K562 (cell line): ENCODE measurements around the gene FAM89B. TPM values are rescaled to one million over a fixed set of nuclear protein-coding genes. Genes with fewer than 3 reads are reported as not detected.

Experiments used
- ARID1B ChIP-seq: fragments of 450-650 bp; IDR thresholded peaks from 2 replicates; pipeline ENCODE4 v1.6.1; 2016; ENCODE audit warnings: antibody characterized with exemption, mild to moderate bottlenecking, inconsistent platforms
- ATF4 ChIP-seq: fragments of 450-650 bp; formaldehyde crosslinking; IDR thresholded peaks from 2 replicates; pipeline ENCODE4 v1.4.0; 2022; ENCODE audit warnings: mild to moderate bottlenecking, moderate library complexity
- SMAD4 ChIP-seq: fragments of 250-450 bp; sonication (Bioruptor Pico); conservative IDR thresholded peaks from 2 replicates; pipeline ENCODE4 v1.8.0; 2021; ENCODE audit warnings: inconsistent platforms, mild to moderate bottlenecking, moderate library complexity
- TFE3 ChIP-seq: fragments of 450-650 bp; formaldehyde crosslinking; IDR thresholded peaks from 2 replicates; pipeline ENCODE4 v1.4.0; 2020; ENCODE audit warnings: mild to moderate bottlenecking, mixed read lengths
- USF1 ChIP-seq: sonication (generic); formaldehyde crosslinking; IDR thresholded peaks from 2 replicates; pipeline ENCODE4 v1.9.0; 2022; ENCODE audit warnings: mild to moderate bottlenecking, missing genetic modification reagents
- polyA plus RNA-seq, 8 experiments: library from polyadenylated mRNA; depleted of rRNA in 4 of 8; stranded (reverse) in 5 of 8; unstranded in 3 of 8; fragments of >200 nt; fragmentation: Nextera tagmentation in 2 of 8; fragmentation: Illumina TruSeq in 1 of 8; extraction: Ambion mirVana in 2 of 8; extraction: Trizol in 1 of 8; gene quantifications; 2 replicates each; pipeline versions ENCODE4 v1.2.1 to v1.2.3, GENCODE V29; 2011 to 2014; ENCODE audit warnings: inconsistent platforms in 1 of 8, missing spikeins in 1 of 8
- total RNA-seq, 7 experiments: library from RNA; depleted of rRNA in 6 of 7; stranded (reverse); fragments of >200 nt in 6 of 7; fragmentation: Illumina TruSeq in 2 of 7; extraction: Trizol in 2 of 7; gene quantifications; 2 replicates each; pipeline versions ENCODE4 v1.2.1 to v1.2.3, GENCODE V29; 2011 to 2021; ENCODE audit warnings: low replicate concordance in 1 of 7

The FAM89B gene
- total and polyA plus RNA-seq, 9 of the 15 experiments (the other 6 are each of a cell fraction or from before 2014, with no cell fraction given): 0.32 to 27.6 (median 11.9) TPM

GRCh38 chr11:65525546-65526480 is 46.5 kb upstream of the FAM89B start (continued):
- TF ChIP-seq ARID1B (no peak), TFE3 (CRISPR knock-in tag) (no peak), ATF4 (CRISPR knock-in tag) (no peak), SMAD4 (CRISPR knock-in tag) (0 out of 2 replicates have a peak, but pooled peaks have one; percentile 5), USF1 (CRISPR knock-in tag) (no peak)
- TF ChIP-seq, all 486 proteins: peak for 12
